NCI-H187 treated with DMSO at 0.1 percent for 48 hours (cell line): ENCODE data around the gene TLNRD1.

Experiments used
- DNase-seq: peaks from one replicate; lab custom pipeline; 2025; lab: John Stamatoyannopoulos, UW

The TLNRD1 gene

GRCh38 chr15:81002009-81002330 is 1.2 kb downstream of the TLNRD1 start:
- DNase-seq: no peak

- DNase-seq: no peak
These were observed 1.8 kb downstream of the TLNRD1 start for GRCh38 chr15:81002331-81003096.

- DNase-seq: no peak
These were observed 2.3 kb downstream of the TLNRD1 start for GRCh38 chr15:81003097-81003350.

DNA sequence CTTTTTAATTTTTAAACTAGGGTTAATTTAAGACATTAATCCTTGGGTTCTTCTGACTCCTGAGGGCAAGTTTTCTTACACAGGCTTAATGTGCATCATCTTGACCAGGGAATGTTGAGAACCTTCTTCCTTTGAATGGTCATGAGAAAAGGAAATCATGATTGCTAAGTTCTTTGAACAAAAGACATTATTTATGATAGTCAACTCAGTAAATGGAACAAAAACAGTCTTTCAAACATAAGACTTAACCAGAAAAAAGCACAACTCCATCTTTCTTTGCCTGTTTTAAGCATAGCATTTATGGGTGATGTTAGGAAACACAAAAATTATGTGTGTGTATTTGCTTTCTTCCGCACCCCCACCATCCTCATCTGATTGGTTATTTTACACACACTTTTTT is 5.4 kb downstream of the TLNRD1 start:
- DNase-seq: no peak

DNA sequence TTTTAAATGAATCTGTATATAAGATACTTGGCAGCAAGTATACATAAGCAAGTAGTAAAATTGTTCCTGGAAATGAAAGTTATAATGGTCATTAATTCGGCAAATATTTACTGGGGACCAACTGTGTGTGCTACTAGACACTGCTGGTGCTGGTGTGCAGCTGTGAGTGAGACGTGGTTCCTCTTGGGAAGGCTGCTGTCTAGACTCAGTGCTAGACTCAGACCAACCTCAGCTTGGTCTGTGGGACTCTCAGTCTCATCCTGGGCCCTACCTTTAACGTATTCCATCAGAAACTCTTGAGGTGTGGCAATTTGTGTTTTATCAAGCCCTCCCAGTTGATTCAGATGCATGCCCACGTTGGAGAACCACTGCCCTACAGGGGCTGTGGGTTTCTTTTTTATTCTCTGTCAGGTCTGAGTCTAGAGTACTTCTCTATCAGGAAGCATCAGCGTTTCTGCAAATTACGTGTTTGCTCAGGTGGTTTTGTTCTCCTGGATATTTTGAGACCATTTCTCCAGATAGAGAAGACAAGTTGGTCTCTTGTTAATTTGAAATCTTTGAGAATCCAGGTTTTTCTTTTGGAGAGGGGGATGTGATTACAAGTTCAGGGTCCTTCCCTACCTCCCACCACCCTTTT is 6.8 kb downstream of the TLNRD1 start:
- no peak for DNase-seq

DNA sequence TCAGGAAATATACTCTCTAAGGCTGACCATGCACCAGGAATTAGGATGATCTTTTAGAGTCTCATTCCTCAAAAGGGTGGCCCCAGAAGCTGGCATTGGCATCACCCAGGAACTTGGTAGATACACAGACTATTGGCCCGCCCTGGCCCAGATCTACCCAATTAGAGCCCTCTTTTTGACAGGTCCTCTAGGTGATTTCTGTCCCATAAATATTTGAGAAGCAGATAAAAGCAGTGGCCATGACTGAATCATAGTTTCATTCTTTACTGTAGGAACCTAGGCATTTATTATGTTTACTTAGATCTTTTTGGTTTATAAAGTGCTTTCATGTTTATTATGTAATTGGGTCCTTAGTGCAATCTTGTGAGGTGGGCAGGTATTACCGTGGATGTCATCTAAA is 7.6 kb downstream of the TLNRD1 start:
- no peak for DNase-seq

- DNase-seq: no peak
These were observed 9.4 kb downstream of the TLNRD1 start for GRCh38 chr15:81010086-81010485.

- DNase-seq: no peak
These were observed 10.9 kb downstream of the TLNRD1 start for GRCh38 chr15:81011593-81011992.

- DNase-seq: no peak
These were observed 11.9 kb downstream of the TLNRD1 start for GRCh38 chr15:81012588-81012987.

- no peak for DNase-seq
These were observed 12.7 kb downstream of the TLNRD1 start for GRCh38 chr15:81013396-81013929.

GRCh38 chr15:81014446-81015093 is 13.8 kb downstream of the TLNRD1 start:
- no peak for DNase-seq

GRCh38 chr15:81015621-81016488 is 15.1 kb downstream of the TLNRD1 start:
- no peak for DNase-seq

DNA sequence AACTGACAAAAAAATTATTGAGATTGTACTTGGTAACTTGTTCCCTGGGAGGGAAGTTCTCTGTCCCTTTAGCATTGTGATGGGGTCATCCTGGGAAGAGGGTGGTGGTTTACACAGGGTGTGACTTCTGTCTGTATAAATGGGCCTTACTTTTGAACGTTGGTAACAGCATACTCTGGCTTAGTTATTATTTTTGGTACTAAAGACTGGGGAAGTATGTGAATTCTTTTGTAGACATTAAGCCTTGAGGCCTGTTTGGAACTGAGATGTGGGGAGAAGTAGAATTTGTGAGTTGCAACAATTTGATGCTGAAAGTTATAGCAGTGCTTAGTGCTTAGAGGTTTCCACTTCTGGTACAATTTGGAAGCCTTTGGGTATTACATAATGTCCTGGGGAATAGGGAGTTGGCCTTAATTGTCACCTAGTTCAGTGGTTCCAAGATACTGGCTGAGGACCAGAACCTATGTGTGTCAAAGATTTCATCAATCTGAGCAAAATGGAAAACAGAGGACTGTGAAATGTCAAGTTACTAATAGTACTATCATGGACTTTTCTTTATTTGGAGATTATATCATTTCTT is 15.9 kb downstream of the TLNRD1 start:
- no peak for DNase-seq

- no peak for DNase-seq
These were observed 17.5 kb downstream of the TLNRD1 start for GRCh38 chr15:81018197-81018596.

GRCh38 chr15:81021321-81021720 is 20.6 kb downstream of the TLNRD1 start:
- DNase-seq: no peak

GRCh38 chr15:81023483-81024264 is 23.0 kb downstream of the TLNRD1 start:
- no peak for DNase-seq

GRCh38 chr15:81024265-81024872 is 23.6 kb downstream of the TLNRD1 start:
- no peak for DNase-seq

DNA sequence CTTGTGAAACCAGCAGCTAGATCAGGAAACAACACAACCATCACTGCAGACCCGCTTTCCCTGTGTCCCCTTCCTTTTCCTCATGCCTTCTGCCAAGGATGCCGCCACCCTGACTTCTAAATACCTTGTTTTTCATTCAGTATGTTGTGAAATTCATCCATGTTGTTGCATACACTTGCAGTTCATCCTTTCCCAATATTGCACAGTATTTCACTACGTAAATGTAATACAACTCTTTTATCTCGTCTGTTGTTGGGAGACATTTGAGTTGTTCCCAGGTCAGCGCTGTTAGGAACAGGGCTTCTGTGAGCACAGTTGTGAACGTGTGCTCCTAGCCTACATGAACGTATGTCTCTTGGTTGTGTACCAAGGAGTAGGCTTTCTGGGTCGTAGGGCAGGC is 24.2 kb downstream of the TLNRD1 start:
- no peak for DNase-seq

GRCh38 chr15:81025721-81026370 is 25.1 kb downstream of the TLNRD1 start:
- DNase-seq: no peak

DNA sequence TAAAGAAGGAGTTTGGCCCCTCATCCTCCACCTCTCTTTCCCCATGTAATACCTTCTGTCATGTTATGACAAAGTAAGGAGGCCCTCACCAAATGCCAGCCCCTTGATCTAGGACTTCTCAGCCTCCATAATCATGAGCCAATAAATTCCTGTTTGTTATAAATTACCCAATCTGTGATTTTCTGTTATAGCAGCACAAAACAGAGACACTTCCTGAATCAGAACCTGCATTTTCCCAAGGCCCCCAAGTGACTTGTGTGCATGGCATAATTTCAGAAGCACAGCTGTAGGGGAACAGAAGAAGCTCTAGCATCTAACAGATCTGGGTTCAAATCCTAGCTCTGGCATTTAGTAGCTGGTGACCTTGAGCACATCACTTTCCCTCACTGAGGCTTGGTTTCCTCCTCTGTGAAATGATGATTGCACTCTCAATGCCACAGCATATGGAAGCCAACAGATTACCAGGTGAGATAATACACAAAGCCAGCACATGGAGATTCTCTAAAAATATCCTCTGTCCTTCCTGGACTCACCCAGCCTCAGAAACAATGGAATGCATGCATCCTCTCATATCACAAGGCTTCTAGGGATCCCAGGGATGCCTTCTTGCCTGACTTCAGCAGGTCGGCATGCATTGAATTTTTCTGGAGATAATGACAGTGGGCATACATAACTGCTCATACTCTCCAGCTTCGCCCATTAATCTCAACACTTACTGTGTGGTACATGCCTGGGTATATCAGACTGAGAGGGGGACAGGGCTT is 26.3 kb downstream of the TLNRD1 start:
- DNase-seq: no peak
